Gastrocnemius medialis (tissue), 4 donors: Measurements from ENCODE around the gene C20orf96.

ENCODE experiments used
- CTCF ChIP-seq, 5 experiments: fragments of 450-650 bp in 3 of 5; fragments of 200-600 bp in 2 of 5; sonication (generic) in 2 of 5; IDR thresholded peaks in 4 of 5; conservative IDR thresholded peaks in 1 of 5; 1 replicate in 4 of 5; 2 replicates in 1 of 5; pipeline ENCODE4 v1.5.1; 2016 to 2019; ENCODE audit warnings: antibody characterized with exemption in 5 of 5, mild to moderate bottlenecking in 3 of 5, moderate library complexity in 3 of 5
- POLR2A ChIP-seq, 2 donors: fragments of 450-650 bp; IDR thresholded peaks; one replicate each; pipeline ENCODE4 v1.6.1; 2017; ENCODE audit warnings: antibody characterized with exemption in 2 of 2, mild to moderate bottlenecking in 2 of 2, moderate library complexity in 2 of 2

DNA sequence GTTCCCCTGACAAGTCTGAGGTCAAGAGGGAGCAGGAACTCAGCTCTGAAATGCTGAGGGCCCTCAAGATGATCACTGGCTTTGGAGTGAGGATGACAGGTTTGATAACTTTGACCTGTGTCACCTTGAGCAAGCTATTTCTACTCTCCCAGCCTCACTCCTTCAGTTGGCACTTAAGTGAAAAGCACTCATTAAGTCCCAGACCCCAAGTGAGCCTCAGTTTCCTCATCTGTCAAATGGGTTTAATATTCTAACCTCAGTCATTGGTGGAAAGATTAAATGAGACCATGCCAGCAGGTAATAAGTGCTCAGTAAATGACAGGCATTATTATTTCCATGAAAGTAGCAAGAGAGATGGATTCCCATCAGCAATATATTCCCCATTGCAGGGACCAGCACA, 19.0 kb downstream of the C20orf96 start:
- TF ChIP-seq CTCF (IDR thresholded peaks at IDR 0.05 in 4 of 5, conservative IDR thresholded peaks at IDR 0.05 in 1 of 5) (no peak), POLR2A (IDR thresholded peaks at IDR 0.05) (no peak)
